H9 (cell line): ENCODE data around the gene SLC24A4. TPM values are rescaled to one million over a fixed set of nuclear protein-coding genes. Genes with fewer than 3 reads are reported as not detected.

Experiments
- DNase-seq: peaks from one replicate; pipeline ENCODE4 v3.0.0-alpha.2; 2017
- H2AFZ ChIP-seq: one replicate; pipeline ENCODE4 v1.6.1; 2013; ENCODE audit warnings: mild to moderate bottlenecking, low read length, control low read depth, moderate library complexity
- H2AK5ac ChIP-seq: 2 replicates; pipeline ENCODE4 v1.6.1; 2013; ENCODE audit warnings: low read length, control low read depth, mixed read lengths; ENCODE audit not compliant: insufficient read length
- H2BK120ac ChIP-seq: one replicate; pipeline ENCODE4 v1.6.1; 2013; ENCODE audit warnings: low read depth, mild to moderate bottlenecking, low read length, control low read depth, inconsistent platforms; ENCODE audit not compliant: poor library complexity, severe bottlenecking
- H2BK12ac ChIP-seq: 2 replicates; pipeline ENCODE4 v1.6.1; 2013; ENCODE audit warnings: low read length, control low read depth, mixed read lengths, low read depth; ENCODE audit not compliant: insufficient read length
- H2BK15ac ChIP-seq: 2 replicates; pipeline ENCODE4 v1.6.1; 2013; ENCODE audit warnings: low read depth, low read length, control low read depth
- H2BK20ac ChIP-seq: one replicate; pipeline ENCODE4 v1.6.1; 2013; ENCODE audit warnings: low read depth, mild to moderate bottlenecking, low read length, control low read depth, inconsistent platforms; ENCODE audit not compliant: poor library complexity, severe bottlenecking
- H2BK5ac ChIP-seq: 2 replicates; pipeline ENCODE4 v1.6.1; 2013; ENCODE audit warnings: low read length, control low read depth, mixed read lengths; ENCODE audit not compliant: insufficient read length
- H3K14ac ChIP-seq: 2 replicates; pipeline ENCODE4 v1.6.1; 2013; ENCODE audit warnings: low read length, control low read depth; ENCODE audit not compliant: insufficient read depth
- H3K18ac ChIP-seq: 2 replicates; pipeline ENCODE4 v1.6.1; 2013; ENCODE audit warnings: low read depth, mild to moderate bottlenecking, mixed read lengths, low read length, control low read depth; ENCODE audit not compliant: insufficient read length
- H3K23ac ChIP-seq: 2 replicates; pipeline ENCODE4 v1.6.1; 2013; ENCODE audit warnings: low read length, control low read depth, mixed read lengths, low read depth; ENCODE audit not compliant: insufficient read length
- H3K23me2 ChIP-seq: 2 replicates; pipeline ENCODE4 v1.6.1; 2013; ENCODE audit warnings: low read depth, mild to moderate bottlenecking, mixed read lengths, low read length, control low read depth; ENCODE audit not compliant: insufficient read length, poor library complexity, severe bottlenecking
- H3K27ac ChIP-seq: 2 replicates; pipeline ENCODE4 v1.5.1; 2013; ENCODE audit warnings: low read length, control low read depth, mixed read lengths, low read depth; ENCODE audit not compliant: insufficient read length
- H3K27me3 ChIP-seq: 2 replicates; pipeline ENCODE4 v1.6.1; 2013; ENCODE audit warnings: low read length, control low read depth, inconsistent platforms; ENCODE audit not compliant: insufficient read depth
- H3K4ac ChIP-seq: 2 replicates; pipeline ENCODE4 v1.6.1; 2013; ENCODE audit warnings: low read depth, mild to moderate bottlenecking, control low read depth, inconsistent platforms, low read length, moderate library complexity
- H3K4me1 ChIP-seq: 2 replicates; pipeline ENCODE4 v1.6.1; 2013; ENCODE audit warnings: low read length, control low read depth, inconsistent platforms; ENCODE audit not compliant: insufficient read depth
- H3K4me2 ChIP-seq: 2 replicates; pipeline ENCODE4 v1.6.1; 2013; ENCODE audit warnings: low read length, control low read depth, mixed read lengths; ENCODE audit not compliant: insufficient read length, insufficient read depth
- H3K56ac ChIP-seq: 2 replicates; pipeline ENCODE4 v1.6.1; 2013; ENCODE audit warnings: low read depth, mild to moderate bottlenecking, mixed read lengths, low read length, control low read depth; ENCODE audit not compliant: insufficient read length
- H3K79me1 ChIP-seq: 2 replicates; pipeline ENCODE4 v1.6.1; 2013; ENCODE audit warnings: low read depth, mild to moderate bottlenecking, moderate library complexity, low read length, control low read depth, inconsistent platforms; ENCODE audit not compliant: insufficient read depth, poor library complexity, severe bottlenecking
- H3K79me2 ChIP-seq: 2 replicates; pipeline ENCODE4 v1.6.1; 2013; ENCODE audit warnings: low read length, control low read depth, inconsistent platforms; ENCODE audit not compliant: insufficient read depth
- H3K9ac ChIP-seq: 2 replicates; pipeline ENCODE4 v1.6.1; 2013; ENCODE audit warnings: low read length, control low read depth, mixed read lengths; ENCODE audit not compliant: insufficient read length; ENCODE audit errors: extremely low read depth
- H3K9me3 ChIP-seq: one replicate; pipeline ENCODE4 v1.6.1; 2013; ENCODE audit warnings: low read depth, low read length, inconsistent platforms; ENCODE audit not compliant: control insufficient read depth
- H3T11ph ChIP-seq: one replicate; pipeline ENCODE4 v1.6.1; 2013; ENCODE audit warnings: mild to moderate bottlenecking, low read length, control low read depth, inconsistent platforms
- H4K20me1 ChIP-seq: one replicate; pipeline ENCODE4 v1.6.1; 2013; ENCODE audit not compliant: control insufficient read depth, insufficient read length, insufficient read depth
- H4K5ac ChIP-seq: 2 replicates; pipeline ENCODE4 v1.6.1; 2013; ENCODE audit warnings: low read depth, mild to moderate bottlenecking, mixed read lengths, low read length, control low read depth; ENCODE audit not compliant: insufficient read length
- H4K8ac ChIP-seq: replicated peaks from 2 replicates; pipeline ENCODE4 v1.6.1; 2013; ENCODE audit warnings: low read length, control low read depth, mixed read lengths, low read depth; ENCODE audit not compliant: insufficient read length
- H4K91ac ChIP-seq: 2 replicates; pipeline ENCODE4 v1.6.1; 2013; ENCODE audit warnings: low read depth, mild to moderate bottlenecking, moderate library complexity, mixed read lengths, low read length, control low read depth; ENCODE audit not compliant: insufficient read length
- H3K27ac Mint-ChIP-seq, 3 experiments: 2 replicates in 2 of 3; 3 replicates in 1 of 3; pipeline ENCODE4 v1.8.0; 2020 to 2021; ENCODE audit warnings: mixed read lengths in 3 of 3, mild to moderate bottlenecking in 1 of 3, moderate library complexity in 1 of 3
- H3K27me3 Mint-ChIP-seq: 2 replicates; pipeline ENCODE4 v1.8.0; 2021; ENCODE audit warnings: low read depth, mild to moderate bottlenecking, moderate library complexity, mixed read lengths
- H3K36me3 Mint-ChIP-seq, 3 experiments: 2 replicates in 2 of 3; 3 replicates in 1 of 3; pipeline ENCODE4 v1.8.0; 2020 to 2021; ENCODE audit warnings: low read depth in 3 of 3, mixed read lengths in 3 of 3; ENCODE audit not compliant: insufficient read depth in 1 of 3
- H3K4me1 Mint-ChIP-seq, 2 experiments: 2 replicates each; pipeline ENCODE4 v1.8.0; 2020; ENCODE audit warnings: mixed read lengths in 2 of 2
- H3K4me3 Mint-ChIP-seq, 2 experiments: 2 replicates in 1 of 2; 3 replicates in 1 of 2; pipeline ENCODE4 v1.8.0; 2020 to 2021; ENCODE audit warnings: mild to moderate bottlenecking in 2 of 2, mixed read lengths in 2 of 2, moderate library complexity in 1 of 2
- H3K9me3 Mint-ChIP-seq, 2 experiments: 2 replicates in 1 of 2; 3 replicates in 1 of 2; pipeline ENCODE4 v1.8.0; 2020; ENCODE audit warnings: mild to moderate bottlenecking in 2 of 2, mixed read lengths in 2 of 2, moderate library complexity in 1 of 2
- CTCF ChIP-seq: fragments of 200-600 bp; sonication (generic); conservative IDR thresholded peaks from 3 replicates; pipeline ENCODE4 v1.8.0; 2021; ENCODE audit warnings: antibody characterized with exemption, mild to moderate bottlenecking
- WGBS: extraction: QIAGEN DNeasy Blood & Tissue Kit; methylation state at CpG from one replicate; pipeline ENCODE4 v1.1.7; 2013; ENCODE audit warnings: missing lambda C conversion rate, low lambda C conversion rate, mixed read lengths; ENCODE audit not compliant: insufficient read length; ENCODE audit errors: extremely low coverage; 5-methylcytosine and 5-hydroxymethylcytosine counted together
- total RNA-seq: library from RNA; stranded (reverse); gene quantifications from 2 replicates; pipeline ENCODE4 v1.2.1, GENCODE V29; 2021

SLC24A4 gene
- total RNA-seq, 1 experiment from 2014 or later = 0.24 TPM

- Histone ChIP-seq H3K79me2 (no peaks in the 10 kb centered on the region), H3K9me3 (no peaks in the 10 kb centered on the region), H3K56ac (no peak overlapping the region), H2BK20ac (no peak overlapping the region), H3K9ac (no peak overlapping the region), H4K91ac (no peak overlapping the region), H3K27me3 (no peaks in the 10 kb centered on the region), H3K23ac (no peak overlapping the region), H4K8ac (no peak overlapping the region), H2BK12ac (no peak overlapping the region), H2BK15ac (no peak overlapping the region), H3K4me2 (no peak overlapping the region), H3K23me2 (no peaks in the 10 kb centered on the region), H2AK5ac (no peak overlapping the region), H3K4me1 (no peaks in the 10 kb centered on the region), H2AFZ (no peak overlapping the region), H3T11ph (no peak overlapping the region), H3K4ac (no peak overlapping the region), H2BK120ac (no peak overlapping the region), H3K79me1 (no peaks in the 10 kb centered on the region), H3K18ac (no peak overlapping the region), H4K20me1 (no peaks in the 10 kb centered on the region), H4K5ac (no peak overlapping the region), H3K14ac (no peak overlapping the region), H3K27ac (no peak overlapping the region), H2BK5ac (no peak overlapping the region)
- Mint-ChIP-seq H3K4me1 (peaks cover 0 to 2% of the 10 kb centered on the region in 2 experiments; a peak in 1 of 4 replicates), H3K27ac (no peak overlapping the region), H3K4me3 (no peak overlapping the region), H3K27me3 (peaks cover 1% of the 10 kb centered on the region; the same call in 1 of the 2 replicates), H3K9me3 (no peaks in the 10 kb centered on the region), H3K36me3 (no peaks in the 10 kb centered on the region)
- no CpG with 5 or more reads among the region's 10 CpGs for WGBS
- TF ChIP-seq CTCF = no peak
- DNase-seq = no peak
Observed at GRCh38 chr14:92412912-92413311, 89.9 kb downstream of the SLC24A4 start.
